ENCODE data around the gene FXYD6. TPM values are rescaled to one million over a fixed set of nuclear protein-coding genes. Genes with fewer than 3 reads are reported as not detected.
A peak's percentile ranks its signal among the peaks of the same experiment; 100 is the strongest.

The FXYD6 gene
- total and polyA plus RNA-seq, 4 donors, result 37.0 to 70.0 (median 43.9) TPM

DNA sequence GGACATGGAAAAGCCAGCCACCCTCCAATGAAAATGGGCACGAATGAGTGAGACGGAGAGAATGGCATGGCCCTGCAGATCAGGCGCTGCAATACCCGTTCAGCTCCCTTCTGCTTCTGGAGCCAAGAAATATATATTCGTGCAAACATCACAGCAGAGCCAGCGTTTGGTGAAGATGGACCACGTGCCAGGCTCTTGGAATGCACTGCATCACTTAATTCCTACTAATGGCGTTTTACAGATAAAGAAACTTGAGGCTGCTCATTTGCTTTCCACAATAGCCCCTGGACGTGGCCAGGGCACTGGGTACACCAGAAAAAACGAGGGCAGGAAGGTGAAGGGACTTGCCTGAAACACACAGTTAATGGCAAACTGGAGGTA, 50.3 kb downstream of the FXYD6 start:
- Histone ChIP-seq H3K36me3 (ENCODE audit: control insufficient read depth in 4 of 4, insufficient read depth in 4 of 4, low read length in 4 of 4) (no peaks in the 10 kb centered on the region), H3K4me1 (ENCODE audit: control insufficient read depth in 5 of 5, insufficient read depth in 5 of 5, low read length in 5 of 5) (peaks cover 0 to 62% (median 39%) of the 10 kb centered on the region in 5 donors), H3K27me3 (ENCODE audit: control insufficient read depth in 3 of 3, insufficient read depth in 3 of 3, low read length in 2 of 3) (no peaks in the 10 kb centered on the region), H3K4me3 (no peak overlapping the region), H3K9ac (ENCODE audit: insufficient read depth in 1 of 2, low read length in 2 of 2) (peak overlapping the region in 1 of 2 donors; percentile 23), H3K9me3 (ENCODE audit: control insufficient read depth in 4 of 4, insufficient read depth in 3 of 4, low read length in 3 of 4) (no peaks in the 10 kb centered on the region), H3K27ac (ENCODE audit: low read depth in 1 of 2, low read length in 1 of 2) (no peak overlapping the region)
- DNase-seq (peak; percentile 69 to 78 (median 75)), ATAC-seq (ENCODE audit: insufficient read depth, low FRiP score) (no peak)
- 60 to 77% methylated on average over 10 of the region's 10 CpGs for WGBS, 2 donors
- TF ChIP-seq, protein P1, sequence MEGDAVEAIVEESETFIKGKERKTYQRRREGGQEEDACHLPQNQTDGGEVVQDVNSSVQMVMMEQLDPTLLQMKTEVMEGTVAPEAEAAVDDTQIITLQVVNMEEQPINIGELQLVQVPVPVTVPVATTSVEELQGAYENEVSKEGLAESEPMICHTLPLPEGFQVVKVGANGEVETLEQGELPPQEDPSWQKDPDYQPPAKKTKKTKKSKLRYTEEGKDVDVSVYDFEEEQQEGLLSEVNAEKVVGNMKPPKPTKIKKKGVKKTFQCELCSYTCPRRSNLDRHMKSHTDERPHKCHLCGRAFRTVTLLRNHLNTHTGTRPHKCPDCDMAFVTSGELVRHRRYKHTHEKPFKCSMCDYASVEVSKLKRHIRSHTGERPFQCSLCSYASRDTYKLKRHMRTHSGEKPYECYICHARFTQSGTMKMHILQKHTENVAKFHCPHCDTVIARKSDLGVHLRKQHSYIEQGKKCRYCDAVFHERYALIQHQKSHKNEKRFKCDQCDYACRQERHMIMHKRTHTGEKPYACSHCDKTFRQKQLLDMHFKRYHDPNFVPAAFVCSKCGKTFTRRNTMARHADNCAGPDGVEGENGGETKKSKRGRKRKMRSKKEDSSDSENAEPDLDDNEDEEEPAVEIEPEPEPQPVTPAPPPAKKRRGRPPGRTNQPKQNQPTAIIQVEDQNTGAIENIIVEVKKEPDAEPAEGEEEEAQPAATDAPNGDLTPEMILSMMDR (IDR thresholded peaks at IDR 0.05; ENCODE audit: control extremely low read depth, extremely low read depth), result no peak

DNA sequence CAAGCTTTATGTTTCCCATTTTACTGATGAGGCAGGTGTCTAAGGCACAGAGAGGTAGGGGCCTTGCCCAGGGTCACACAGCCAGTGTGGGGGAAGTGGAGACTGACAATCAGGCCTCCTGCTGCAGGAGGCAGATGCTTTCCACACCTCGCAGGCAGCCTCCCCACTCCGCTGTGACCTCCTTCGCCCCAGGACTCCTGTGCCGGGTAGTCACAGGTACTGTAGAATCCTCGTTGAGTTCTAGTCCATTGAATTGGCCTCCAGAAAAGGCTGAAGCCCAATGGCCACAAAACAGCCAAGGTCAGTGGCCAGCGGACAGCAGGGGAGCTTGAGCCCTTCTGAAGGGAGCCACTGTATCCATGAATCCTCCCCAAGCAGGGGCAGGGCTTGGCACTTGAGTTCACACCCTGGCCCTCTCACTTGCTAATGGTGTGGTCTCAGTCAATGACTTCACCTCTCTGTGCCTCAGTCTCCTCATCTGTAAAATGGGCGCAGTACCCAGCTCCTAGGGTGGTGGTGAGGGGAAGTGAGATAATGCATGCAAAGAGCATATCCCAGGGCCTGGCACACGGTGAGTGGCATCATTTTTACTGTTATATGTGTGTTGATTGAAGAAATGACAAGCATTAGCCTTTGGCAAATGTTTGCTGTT, 50.8 kb downstream of the FXYD6 start:
- ATAC-seq (ENCODE audit: insufficient read depth, low FRiP score) (no peak), DNase-seq (peak in 1 of 3 donors; percentile 12)
- TF ChIP-seq, protein P1 (IDR thresholded peaks at IDR 0.05; ENCODE audit: control extremely low read depth, extremely low read depth), result no peak
- Histone ChIP-seq H3K4me3 (no peak overlapping the region), H3K9me3 (ENCODE audit: control insufficient read depth in 4 of 4, insufficient read depth in 3 of 4, low read length in 3 of 4) (no peaks in the 10 kb centered on the region), H3K9ac (ENCODE audit: insufficient read depth in 1 of 2, low read length in 2 of 2) (peak overlapping the region in 1 of 2 donors; percentile 32), H3K36me3 (ENCODE audit: control insufficient read depth in 4 of 4, insufficient read depth in 4 of 4, low read length in 4 of 4) (no peaks in the 10 kb centered on the region), H3K27ac (ENCODE audit: low read depth in 1 of 2, low read length in 1 of 2) (no peak overlapping the region), H3K27me3 (ENCODE audit: control insufficient read depth in 3 of 3, insufficient read depth in 3 of 3, low read length in 2 of 3) (no peaks in the 10 kb centered on the region), H3K4me1 (ENCODE audit: control insufficient read depth in 5 of 5, insufficient read depth in 5 of 5, low read length in 5 of 5) (peaks cover 0 to 62% (median 39%) of the 10 kb centered on the region in 5 donors)
- WGBS, 2 donors, result 86 to 91% methylated on average over 8 of the region's 8 CpGs

DNA sequence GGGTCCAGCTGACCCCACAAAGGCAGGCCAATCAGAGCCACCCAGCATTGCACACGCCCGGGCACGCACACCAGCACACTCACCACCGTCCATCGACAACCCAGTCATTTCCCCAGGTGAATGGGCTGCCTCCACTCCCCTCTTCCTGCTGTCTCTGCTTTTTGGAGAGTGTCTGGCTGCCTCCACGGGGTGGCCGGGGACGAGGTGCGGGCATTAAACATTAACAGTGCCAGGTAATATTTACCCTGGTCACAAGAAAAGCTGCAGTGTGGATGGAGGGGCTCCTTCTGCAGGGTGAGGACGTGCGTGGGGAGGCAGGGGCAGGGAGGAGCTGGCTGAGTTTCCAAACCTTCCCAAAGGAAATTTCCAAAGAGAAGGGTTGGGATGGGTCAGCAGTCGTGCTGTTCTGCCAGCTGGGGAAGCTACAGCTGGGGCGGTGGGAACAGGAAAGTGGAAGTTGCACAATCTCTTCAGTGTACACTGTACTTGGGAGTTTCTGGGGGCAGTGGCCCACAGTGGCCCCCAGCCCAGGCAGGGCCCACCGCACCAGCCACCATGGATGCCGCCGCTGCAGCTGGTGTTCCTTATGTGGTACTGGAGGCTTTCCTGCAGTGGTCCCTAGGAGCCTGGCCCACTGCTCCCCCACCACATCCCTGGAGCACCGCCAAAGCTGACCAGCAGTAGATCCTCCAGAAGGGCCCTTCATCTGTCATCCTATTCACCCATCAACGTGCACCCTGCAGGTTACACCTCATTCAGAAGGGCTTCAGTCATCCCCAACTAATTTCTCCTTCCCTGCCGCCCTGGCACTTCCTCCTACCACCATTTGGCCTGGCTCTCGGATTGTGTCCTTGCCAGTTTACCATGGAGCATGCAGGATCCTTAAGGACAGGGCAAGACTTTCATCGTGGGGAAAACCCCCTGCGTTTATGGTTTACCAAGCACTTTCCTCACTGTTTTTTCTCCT, 51.6 kb downstream of the FXYD6 start, which contains the start of gene FXYD2:
TSS of gene FXYD2 (minus strand) at position 174 of the 967 bp plus-strand sequence. CDS start at position 108, 66 bp downstream.
- Histone ChIP-seq H3K4me1 (ENCODE audit: control insufficient read depth in 5 of 5, insufficient read depth in 5 of 5, low read length in 5 of 5) (peaks cover 0 to 62% (median 39%) of the 10 kb centered on the region in 5 donors), H3K27ac (ENCODE audit: low read depth in 1 of 2, low read length in 1 of 2) (peak within 1 kb of the TSS; percentile 38 to 88), H3K9me3 (ENCODE audit: control insufficient read depth in 4 of 4, insufficient read depth in 3 of 4, low read length in 3 of 4) (no peaks in the 10 kb centered on the region), H3K9ac (ENCODE audit: insufficient read depth in 1 of 2, low read length in 2 of 2) (peak within 1 kb of the TSS in 1 of 2 donors; percentile 32), H3K4me3 (no peak within 1 kb of the TSS), H3K36me3 (ENCODE audit: control insufficient read depth in 4 of 4, insufficient read depth in 4 of 4, low read length in 4 of 4) (no peaks in the 10 kb centered on the region), H3K27me3 (ENCODE audit: control insufficient read depth in 3 of 3, insufficient read depth in 3 of 3, low read length in 2 of 3) (no peaks in the 10 kb centered on the region)
- DNase-seq, result peak; percentile 83 to 94 (median 89)
- 36 to 38% methylated on average over 22 of the region's 22 CpGs for WGBS, 2 donors
- no peak for ATAC-seq (ENCODE audit: insufficient read depth, low FRiP score)
- TF ChIP-seq, protein P1 (IDR thresholded peaks at IDR 0.05; ENCODE audit: control extremely low read depth, extremely low read depth), result no peak
